K562 (cell line): ENCODE results near the gene ASPDH.

Experiments
- ESRRA ChIP-seq: fragments of 450-650 bp; IDR thresholded peaks from 2 replicates; pipeline ENCODE4 v1.6.1; 2014; ENCODE audit warnings: low read depth, mild to moderate bottlenecking, moderate library complexity, borderline replicate concordance
- NR2C1 ChIP-seq, 2 experiments: fragments of 450-650 bp; IDR thresholded peaks; 2 replicates each; pipeline ENCODE4 v1.6.1; 2017; ENCODE audit warnings: mild to moderate bottlenecking in 2 of 2, antibody characterized with exemption in 1 of 2, inconsistent platforms in 1 of 2, missing compliant biosample characterization in 1 of 2, missing genetic modification characterization in 1 of 2
- PATZ1 ChIP-seq: fragments of 250-450 bp; sonication (Bioruptor Pico); IDR thresholded peaks from 2 replicates; pipeline ENCODE4 v1.5.0; 2020; ENCODE audit warnings: mild to moderate bottlenecking, borderline replicate concordance
- POLR2A ChIP-seq: fragments of 450-650 bp; conservative IDR thresholded peaks from 2 replicates; pipeline ENCODE4 v1.6.1; 2016
- RBM14 ChIP-seq: fragments of 200-400 bp; formaldehyde crosslinking; IDR thresholded peaks from 2 replicates; pipeline ENCODE4 v1.6.1; 2018; ENCODE audit warnings: low read depth, mild to moderate bottlenecking, low read length, moderate library complexity, borderline replicate concordance; ENCODE audit not compliant: insufficient read depth
- SMAD4 ChIP-seq: fragments of 250-450 bp; sonication (Bioruptor Pico); conservative IDR thresholded peaks from 2 replicates; pipeline ENCODE4 v1.8.0; 2021; ENCODE audit warnings: inconsistent platforms, mild to moderate bottlenecking, moderate library complexity
- STAT6 ChIP-seq: sonication (generic); formaldehyde crosslinking; IDR thresholded peaks from 2 replicates; pipeline ENCODE4 v1.8.1; 2023; ENCODE audit warnings: mild to moderate bottlenecking, missing genetic modification reagents

- no peak for TF ChIP-seq PATZ1 (CRISPR knock-in tag)
- TF ChIP-seq ESRRA = no peak
- TF ChIP-seq NR2C1 (IDR thresholded peaks at IDR 0.05) = no peak
- no peak for TF ChIP-seq NR2C1 (tag; IDR thresholded peaks at IDR 0.05)
- TF ChIP-seq SMAD4 (CRISPR knock-in tag) = no peak
- TF ChIP-seq POLR2A = no peak
- TF ChIP-seq RBM14 = no peak
- TF ChIP-seq STAT6 = no peak
Observed at GRCh38 chr19:50479761-50480251, 33.9 kb downstream of the ASPDH start.
